K562 (cell line): ENCODE results near the gene SUPT5H. TPM values are rescaled to one million over a fixed set of nuclear protein-coding genes. Genes with fewer than 3 reads are reported as not detected.

Experiments used
- ARID2 ChIP-seq: fragments of 450-650 bp; IDR thresholded peaks from 2 replicates; pipeline ENCODE4 v1.6.1; 2017; ENCODE audit warnings: antibody characterized with exemption, mild to moderate bottlenecking
- BCOR ChIP-seq: fragments of 450-650 bp; IDR thresholded peaks from 2 replicates; pipeline ENCODE4 v1.6.1; 2016
- CBX2 ChIP-seq: fragments of 200-600 bp; sonication (generic); IDR thresholded peaks from one replicate; pipeline ENCODE4 v1.6.1; 2012; ENCODE audit warnings: mild to moderate bottlenecking, low read length, inconsistent platforms; ENCODE audit not compliant: insufficient read depth, poor library complexity, severe bottlenecking
- GTF2F1 ChIP-seq: IDR thresholded peaks from 2 replicates; pipeline ENCODE4 v1.6.1; 2011; ENCODE audit warnings: low read depth, low read length, improper control_type of control experiment
- HDAC2 ChIP-seq: fragments of 450-650 bp; IDR thresholded peaks from 2 replicates; pipeline ENCODE4 v1.6.1; 2016; ENCODE audit warnings: mild to moderate bottlenecking
- MEIS2 ChIP-seq: fragments of 450-650 bp; IDR thresholded peaks from 2 replicates; pipeline ENCODE4 v1.6.1; 2014; ENCODE audit warnings: mild to moderate bottlenecking; ENCODE audit not compliant: partially characterized antibody
- PML ChIP-seq: IDR thresholded peaks from 2 replicates; pipeline ENCODE4 v1.6.1; 2012; ENCODE audit warnings: low read length, inconsistent platforms
- RCOR1 ChIP-seq, 2 experiments: IDR thresholded peaks; 2 replicates each; pipeline ENCODE4 v1.6.1; 2012; ENCODE audit warnings: low read depth in 2 of 2, low read length in 2 of 2, borderline replicate concordance in 1 of 2, improper control_type of control experiment in 1 of 2
- SETDB1 ChIP-seq: IDR thresholded peaks from one replicate; pipeline ENCODE4 v1.6.1; 2012; ENCODE audit warnings: low read length, control low read depth, inconsistent platforms
- SMC3 ChIP-seq: conservative IDR thresholded peaks from 2 replicates; pipeline ENCODE4 v1.6.1; 2011; ENCODE audit warnings: low read depth, low read length, improper control_type of control experiment; ENCODE audit not compliant: insufficient read depth
- TAF1 ChIP-seq: IDR thresholded peaks from 2 replicates; pipeline ENCODE4 v1.6.1; 2011; ENCODE audit warnings: mild to moderate bottlenecking, low read length, moderate library complexity; ENCODE audit not compliant: insufficient read depth, control insufficient read depth, severe bottlenecking; ENCODE audit errors: extremely low read depth
- ZKSCAN1 ChIP-seq: fragments of 150-350 bp; IDR thresholded peaks from 2 replicates; pipeline ENCODE4 v1.6.1; 2016; ENCODE audit warnings: low read depth, low read length
- ZNF165 ChIP-seq: fragments of 250-450 bp; sonication (Bioruptor Pico); IDR thresholded peaks from 2 replicates; pipeline ENCODE4 v1.4.0; 2020; ENCODE audit warnings: borderline replicate concordance
- ZNF354B ChIP-seq: fragments of 250-450 bp; sonication (Bioruptor Pico); IDR thresholded peaks from 2 replicates; pipeline ENCODE4 v1.4.0; 2020
- polyA plus RNA-seq, 8 experiments: library from polyadenylated mRNA; depleted of rRNA in 4 of 8; stranded (reverse) in 5 of 8; unstranded in 3 of 8; fragments of >200 nt; fragmentation: Nextera tagmentation in 2 of 8; fragmentation: Illumina TruSeq in 1 of 8; extraction: Ambion mirVana in 2 of 8; extraction: Trizol in 1 of 8; gene quantifications; 2 replicates each; pipeline versions ENCODE4 v1.2.1 to v1.2.3, GENCODE V29; 2011 to 2014; ENCODE audit warnings: inconsistent platforms in 1 of 8, missing spikeins in 1 of 8
- total RNA-seq, 7 experiments: library from RNA; depleted of rRNA in 6 of 7; stranded (reverse); fragments of >200 nt in 6 of 7; fragmentation: Illumina TruSeq in 2 of 7; extraction: Trizol in 2 of 7; gene quantifications; 2 replicates each; pipeline versions ENCODE4 v1.2.1 to v1.2.3, GENCODE V29; 2011 to 2021; ENCODE audit warnings: low replicate concordance in 1 of 7
- TF ChIP-seq, protein P1 (sequence below): fragments of 250-450 bp; sonication (Bioruptor Pico); IDR thresholded peaks from 2 replicates; pipeline ENCODE4 v1.5.0; 2022; ENCODE audit warnings: mild to moderate bottlenecking
- TF ChIP-seq, protein P2 (sequence below): fragments of 200-800 bp; sonication (Bioruptor generic); IDR thresholded peaks from 2 replicates; pipeline ENCODE4 v1.6.1; 2016; ENCODE audit warnings: missing genetic modification characterization, missing compliant biosample characterization
- TF ChIP-seq, protein P3 (sequence below): fragments of 450-650 bp; formaldehyde crosslinking; IDR thresholded peaks from 2 replicates; pipeline ENCODE4 v1.4.0; 2022; ENCODE audit warnings: mild to moderate bottlenecking, moderate library complexity

Gene SUPT5H
- total and polyA plus RNA-seq, 9 of the 15 experiments (the other 6 are each of a cell fraction or from before 2014, with no cell fraction given), result 13.3 to 85.9 (median 35.9) TPM

DNA sequence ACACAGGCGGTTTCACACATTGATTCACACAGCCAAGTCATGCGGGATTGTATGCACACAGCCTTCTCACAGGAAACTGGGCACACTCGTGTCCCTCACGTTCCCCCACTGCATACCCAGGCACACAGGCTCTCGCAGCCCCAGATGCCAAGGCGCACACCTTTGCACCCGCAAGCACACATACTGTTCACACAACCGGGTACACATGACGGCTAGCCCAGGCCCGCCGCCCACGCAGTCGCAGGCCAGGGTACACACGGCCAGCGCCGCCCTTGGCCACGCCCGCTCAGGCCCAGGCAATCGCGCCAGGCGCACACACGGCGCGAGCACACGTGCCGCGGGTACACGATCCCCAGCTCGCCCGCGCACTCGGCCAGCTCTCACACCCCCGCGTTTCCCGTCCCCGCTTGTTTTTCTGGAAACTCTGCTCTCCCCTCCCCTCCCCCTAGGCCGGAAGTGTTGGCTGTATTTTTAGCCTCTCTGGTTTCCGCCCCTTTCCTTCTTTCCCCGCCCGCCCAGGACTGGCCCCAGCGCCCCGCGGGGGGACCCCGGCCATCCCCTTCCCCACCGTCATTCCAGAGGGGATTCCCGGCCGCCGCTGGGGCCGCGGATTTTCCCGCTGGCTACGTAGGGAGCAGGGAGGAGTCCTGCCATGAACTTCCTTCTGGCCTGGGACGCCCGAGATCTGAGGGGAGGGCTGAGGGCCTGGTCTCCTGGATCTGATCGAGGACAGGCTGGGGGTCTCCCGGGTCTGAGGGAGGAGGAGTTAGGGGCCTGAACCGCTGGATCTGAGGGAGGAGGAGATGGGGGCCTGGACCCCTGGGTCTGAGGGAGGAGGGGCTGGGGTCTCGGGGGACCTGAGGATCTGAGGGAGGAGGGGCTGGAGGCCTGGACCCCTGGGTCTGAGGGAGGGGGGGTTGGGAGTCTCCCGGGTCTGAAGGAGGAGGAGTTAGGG, 42.8 kb upstream of the SUPT5H start (continued):
- TF ChIP-seq, protein P1, sequence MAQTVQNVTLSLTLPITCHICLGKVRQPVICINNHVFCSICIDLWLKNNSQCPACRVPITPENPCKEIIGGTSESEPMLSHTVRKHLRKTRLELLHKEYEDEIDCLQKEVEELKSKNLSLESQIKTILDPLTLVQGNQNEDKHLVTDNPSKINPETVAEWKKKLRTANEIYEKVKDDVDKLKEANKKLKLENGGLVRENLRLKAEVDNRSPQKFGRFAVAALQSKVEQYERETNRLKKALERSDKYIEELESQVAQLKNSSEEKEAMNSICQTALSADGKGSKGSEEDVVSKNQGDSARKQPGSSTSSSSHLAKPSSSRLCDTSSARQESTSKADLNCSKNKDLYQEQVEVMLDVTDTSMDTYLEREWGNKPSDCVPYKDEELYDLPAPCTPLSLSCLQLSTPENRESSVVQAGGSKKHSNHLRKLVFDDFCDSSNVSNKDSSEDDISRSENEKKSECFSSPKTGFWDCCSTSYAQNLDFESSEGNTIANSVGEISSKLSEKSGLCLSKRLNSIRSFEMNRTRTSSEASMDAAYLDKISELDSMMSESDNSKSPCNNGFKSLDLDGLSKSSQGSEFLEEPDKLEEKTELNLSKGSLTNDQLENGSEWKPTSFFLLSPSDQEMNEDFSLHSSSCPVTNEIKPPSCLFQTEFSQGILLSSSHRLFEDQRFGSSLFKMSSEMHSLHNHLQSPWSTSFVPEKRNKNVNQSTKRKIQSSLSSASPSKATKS (CRISPR knock-in tag), result no peak
- TF ChIP-seq, protein P2, sequence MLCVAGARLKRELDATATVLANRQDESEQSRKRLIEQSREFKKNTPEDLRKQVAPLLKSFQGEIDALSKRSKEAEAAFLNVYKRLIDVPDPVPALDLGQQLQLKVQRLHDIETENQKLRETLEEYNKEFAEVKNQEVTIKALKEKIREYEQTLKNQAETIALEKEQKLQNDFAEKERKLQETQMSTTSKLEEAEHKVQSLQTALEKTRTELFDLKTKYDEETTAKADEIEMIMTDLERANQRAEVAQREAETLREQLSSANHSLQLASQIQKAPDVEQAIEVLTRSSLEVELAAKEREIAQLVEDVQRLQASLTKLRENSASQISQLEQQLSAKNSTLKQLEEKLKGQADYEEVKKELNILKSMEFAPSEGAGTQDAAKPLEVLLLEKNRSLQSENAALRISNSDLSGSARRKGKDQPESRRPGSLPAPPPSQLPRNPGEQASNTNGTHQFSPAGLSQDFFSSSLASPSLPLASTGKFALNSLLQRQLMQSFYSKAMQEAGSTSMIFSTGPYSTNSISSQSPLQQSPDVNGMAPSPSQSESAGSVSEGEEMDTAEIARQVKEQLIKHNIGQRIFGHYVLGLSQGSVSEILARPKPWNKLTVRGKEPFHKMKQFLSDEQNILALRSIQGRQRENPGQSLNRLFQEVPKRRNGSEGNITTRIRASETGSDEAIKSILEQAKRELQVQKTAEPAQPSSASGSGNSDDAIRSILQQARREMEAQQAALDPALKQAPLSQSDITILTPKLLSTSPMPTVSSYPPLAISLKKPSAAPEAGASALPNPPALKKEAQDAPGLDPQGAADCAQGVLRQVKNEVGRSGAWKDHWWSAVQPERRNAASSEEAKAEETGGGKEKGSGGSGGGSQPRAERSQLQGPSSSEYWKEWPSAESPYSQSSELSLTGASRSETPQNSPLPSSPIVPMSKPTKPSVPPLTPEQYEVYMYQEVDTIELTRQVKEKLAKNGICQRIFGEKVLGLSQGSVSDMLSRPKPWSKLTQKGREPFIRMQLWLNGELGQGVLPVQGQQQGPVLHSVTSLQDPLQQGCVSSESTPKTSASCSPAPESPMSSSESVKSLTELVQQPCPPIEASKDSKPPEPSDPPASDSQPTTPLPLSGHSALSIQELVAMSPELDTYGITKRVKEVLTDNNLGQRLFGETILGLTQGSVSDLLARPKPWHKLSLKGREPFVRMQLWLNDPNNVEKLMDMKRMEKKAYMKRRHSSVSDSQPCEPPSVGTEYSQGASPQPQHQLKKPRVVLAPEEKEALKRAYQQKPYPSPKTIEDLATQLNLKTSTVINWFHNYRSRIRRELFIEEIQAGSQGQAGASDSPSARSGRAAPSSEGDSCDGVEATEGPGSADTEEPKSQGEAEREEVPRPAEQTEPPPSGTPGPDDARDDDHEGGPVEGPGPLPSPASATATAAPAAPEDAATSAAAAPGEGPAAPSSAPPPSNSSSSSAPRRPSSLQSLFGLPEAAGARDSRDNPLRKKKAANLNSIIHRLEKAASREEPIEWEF (CRISPR knock-in tag), result no peak
- TF ChIP-seq SETDB1 (no peak), GTF2F1 (no peak), SMC3 (0 out of 2 replicates have a peak, but pooled peaks have one; percentile 9), ZNF165 (peak; percentile 24; the same call in 1 of the 2 replicates), PML (peak; percentile 49; the same call in 1 of the 2 replicates), RCOR1 (IDR thresholded peaks at IDR 0.05; ENCODE audit: borderline replicate concordance in 1 of 2, low read depth in 2 of 2, low read length in 2 of 2) (no peak), ZNF354B (no peak), ZKSCAN1 (no peak), MEIS2 (peak; percentile 27), ARID2 (peak; percentile 100), TAF1 (no peak), HDAC2 (no peak; the same call in 1 of the 2 replicates), CBX2 (no peak), BCOR (peak; percentile 52)
- TF ChIP-seq, protein P3, sequence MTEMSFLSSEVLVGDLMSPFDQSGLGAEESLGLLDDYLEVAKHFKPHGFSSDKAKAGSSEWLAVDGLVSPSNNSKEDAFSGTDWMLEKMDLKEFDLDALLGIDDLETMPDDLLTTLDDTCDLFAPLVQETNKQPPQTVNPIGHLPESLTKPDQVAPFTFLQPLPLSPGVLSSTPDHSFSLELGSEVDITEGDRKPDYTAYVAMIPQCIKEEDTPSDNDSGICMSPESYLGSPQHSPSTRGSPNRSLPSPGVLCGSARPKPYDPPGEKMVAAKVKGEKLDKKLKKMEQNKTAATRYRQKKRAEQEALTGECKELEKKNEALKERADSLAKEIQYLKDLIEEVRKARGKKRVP, result no peak
